Body of pancreas (tissue), 4 donors: ENCODE results near the gene PRMT5.

Experiments used
- CTCF ChIP-seq, 7 experiments: fragments of 450-650 bp in 4 of 7; fragments of 200-600 bp in 3 of 7; sonication (generic) in 3 of 7; IDR thresholded peaks; one replicate each; pipeline ENCODE4 v1.5.1; 2016 to 2019; ENCODE audit warnings: antibody characterized with exemption in 7 of 7
- POLR2A ChIP-seq, 3 donors: fragments of 450-650 bp; IDR thresholded peaks; one replicate each; pipeline ENCODE4 v1.6.1; 2016; ENCODE audit warnings: antibody characterized with exemption in 3 of 3, mild to moderate bottlenecking in 2 of 3

GRCh38 chr14:22900081-22900799 is 28.9 kb downstream of the PRMT5 start:
- TF ChIP-seq POLR2A (IDR thresholded peaks at IDR 0.05) (no peak), CTCF (IDR thresholded peaks at IDR 0.05) (peak; percentile 14 to 43 (median 35))
